GM21423 (cell line): Measurements from ENCODE around the gene RTN4IP1.

Source experiments
- ATAC-seq: cut with Tn5 transposase; IDR thresholded peaks from one replicate; pipeline ENCODE4 v1.9.1; 2021; ENCODE audit warnings: mild to moderate bottlenecking, moderate library complexity; ENCODE audit not compliant: unreplicated experiment

The RTN4IP1 gene

DNA sequence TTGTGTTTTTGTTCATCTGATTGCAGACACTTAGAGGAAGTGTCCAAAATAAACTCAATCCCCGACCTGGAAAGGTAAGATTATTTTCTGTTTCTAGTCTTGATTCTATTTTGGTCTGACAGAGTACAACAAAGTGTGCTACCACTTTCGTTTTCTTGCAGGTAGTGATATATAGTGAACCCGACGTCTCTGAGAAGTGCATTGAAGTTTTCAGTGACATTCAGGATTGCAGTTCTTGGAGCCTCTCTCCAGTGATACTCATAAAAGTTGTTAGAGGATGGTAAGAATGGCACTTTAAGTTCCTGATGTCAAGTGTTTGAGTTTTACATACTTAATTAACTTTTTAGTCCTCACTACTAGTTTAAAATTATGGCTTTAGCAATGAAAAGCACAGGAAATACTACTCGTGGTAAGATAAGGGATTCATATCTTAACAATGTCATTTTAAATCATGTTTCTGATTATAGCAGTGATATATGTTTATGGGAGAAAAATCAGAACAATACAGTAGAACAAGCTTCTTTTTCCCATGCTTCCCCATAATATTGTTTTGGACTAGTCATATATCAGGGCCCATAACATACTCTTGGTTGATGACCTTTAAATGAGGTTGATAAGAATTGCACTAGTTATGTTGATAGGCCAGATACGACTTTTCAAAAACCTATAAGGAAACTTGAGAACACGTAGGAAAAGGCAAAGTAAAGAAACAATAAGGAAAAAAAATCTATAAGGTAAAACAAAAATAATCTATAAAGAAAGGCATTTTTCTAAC lies 104.0 kb downstream of the RTN4IP1 start:
- peak; percentile 32 for ATAC-seq

DNA sequence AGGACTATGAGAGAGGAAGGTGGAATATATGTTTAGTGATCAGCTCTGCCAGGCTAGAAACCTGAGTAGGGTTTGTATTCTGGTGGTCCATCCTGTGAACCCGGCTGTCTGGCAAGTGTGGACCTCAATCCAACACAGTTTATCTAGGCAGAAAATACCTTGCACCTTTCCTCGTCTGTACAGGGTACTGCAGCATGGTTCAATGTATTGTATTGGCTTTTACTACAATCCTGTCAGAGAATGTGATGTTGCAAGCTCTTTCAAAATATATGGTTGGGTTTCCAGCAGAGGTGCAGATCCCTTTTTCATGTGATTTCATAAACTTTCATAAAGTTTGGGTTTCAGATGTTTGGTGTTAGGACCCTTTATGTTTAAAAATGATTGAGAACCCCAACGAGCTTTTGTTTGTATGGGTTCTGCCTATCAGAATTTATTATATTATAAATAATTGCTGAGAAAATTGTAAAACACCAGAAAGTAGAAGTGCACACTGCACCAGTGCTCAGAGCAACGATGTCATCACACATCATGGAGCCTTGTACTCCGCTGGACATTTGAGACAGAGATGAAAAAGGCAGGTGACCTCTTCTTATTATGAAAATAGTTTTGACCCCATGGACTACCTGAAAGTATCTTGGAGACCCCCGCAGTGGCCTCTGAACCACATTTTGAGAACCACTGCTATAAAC lies 106.6 kb downstream of the RTN4IP1 start:
- no peak for ATAC-seq
